HL-60 (cell line): ENCODE measurements around the gene ARHGAP40.

Experiments used
- CTCF ChIP-seq: IDR thresholded peaks from one replicate; pipeline ENCODE4 v1.5.1; 2011; ENCODE audit warnings: low read length, control low read depth, inconsistent platforms; ENCODE audit not compliant: insufficient read depth
- REST ChIP-seq: IDR thresholded peaks from 2 replicates; pipeline ENCODE4 v1.6.1; 2012; ENCODE audit warnings: low read depth; ENCODE audit not compliant: insufficient replicate concordance

DNA sequence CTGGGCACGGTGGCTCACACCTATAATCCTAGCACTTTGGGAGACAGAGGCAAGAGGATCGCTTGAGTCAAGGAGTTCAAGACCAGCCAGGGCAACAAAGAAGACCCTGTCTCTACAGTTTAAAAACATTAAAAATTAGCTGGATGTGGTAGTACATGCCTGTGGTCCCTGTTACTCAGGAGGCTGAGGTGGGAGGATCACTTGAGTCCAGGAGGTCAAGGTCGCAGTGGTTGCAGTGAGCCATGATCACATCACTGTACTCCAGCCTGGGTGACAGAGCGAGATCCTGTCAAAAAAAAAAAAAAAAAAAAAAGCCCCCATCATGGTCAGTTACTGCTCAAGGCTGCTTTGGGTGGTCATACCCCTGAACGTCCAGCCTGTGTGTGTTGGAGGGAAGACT lies 55.8 kb downstream of the ARHGAP40 start:
- TF ChIP-seq CTCF (no peak), REST (no peak)
